Spleen (tissue), 7 donors: ENCODE measurements around the gene HPSE.

ENCODE experiments used
- POLR2A ChIP-seq, 3 donors: fragments of 450-650 bp; IDR thresholded peaks; one replicate each; pipeline ENCODE4 v1.5.1; 2017; ENCODE audit warnings: antibody characterized with exemption in 3 of 3, mild to moderate bottlenecking in 1 of 3
- POLR2AphosphoS5 ChIP-seq, 3 donors: sonication (generic); formaldehyde crosslinking; IDR thresholded peaks; one replicate each; pipeline ENCODE4 v1.5.1; 2017; ENCODE audit warnings: antibody characterized with exemption in 3 of 3
- TF ChIP-seq, protein P1 (sequence below), 11 experiments: fragments of 200-600 bp in 7 of 11; fragments of 450-650 bp in 4 of 11; sonication (generic) in 4 of 11; IDR thresholded peaks in 8 of 11; conservative IDR thresholded peaks in 3 of 11; 1 replicate in 7 of 11; 2 replicates in 4 of 11; pipeline versions ENCODE4 v1.4.0 to v1.8.0; 2016 to 2021; ENCODE audit warnings: antibody characterized with exemption in 11 of 11, inconsistent platforms in 4 of 11, mild to moderate bottlenecking in 1 of 11
- donor health status: DM: no; HTN: no; CAD: no; lungs with moderate emphysema.
- donor health status: DM: no; HTN: no; CAD: no.
- donor health status: DM: no; HTN: no; CAD: no.

- TF ChIP-seq, protein P1, sequence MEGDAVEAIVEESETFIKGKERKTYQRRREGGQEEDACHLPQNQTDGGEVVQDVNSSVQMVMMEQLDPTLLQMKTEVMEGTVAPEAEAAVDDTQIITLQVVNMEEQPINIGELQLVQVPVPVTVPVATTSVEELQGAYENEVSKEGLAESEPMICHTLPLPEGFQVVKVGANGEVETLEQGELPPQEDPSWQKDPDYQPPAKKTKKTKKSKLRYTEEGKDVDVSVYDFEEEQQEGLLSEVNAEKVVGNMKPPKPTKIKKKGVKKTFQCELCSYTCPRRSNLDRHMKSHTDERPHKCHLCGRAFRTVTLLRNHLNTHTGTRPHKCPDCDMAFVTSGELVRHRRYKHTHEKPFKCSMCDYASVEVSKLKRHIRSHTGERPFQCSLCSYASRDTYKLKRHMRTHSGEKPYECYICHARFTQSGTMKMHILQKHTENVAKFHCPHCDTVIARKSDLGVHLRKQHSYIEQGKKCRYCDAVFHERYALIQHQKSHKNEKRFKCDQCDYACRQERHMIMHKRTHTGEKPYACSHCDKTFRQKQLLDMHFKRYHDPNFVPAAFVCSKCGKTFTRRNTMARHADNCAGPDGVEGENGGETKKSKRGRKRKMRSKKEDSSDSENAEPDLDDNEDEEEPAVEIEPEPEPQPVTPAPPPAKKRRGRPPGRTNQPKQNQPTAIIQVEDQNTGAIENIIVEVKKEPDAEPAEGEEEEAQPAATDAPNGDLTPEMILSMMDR (IDR thresholded peaks at IDR 0.05 in 8 of 11, conservative IDR thresholded peaks at IDR 0.05 in 3 of 11) = no peak
- TF ChIP-seq POLR2AphosphoS5 (IDR thresholded peaks at IDR 0.05) (no peak), POLR2A (IDR thresholded peaks at IDR 0.05) (no peak)
Measured at GRCh38 chr4:83358410-83358809, 23.8 kb upstream of the HPSE start.
